ENCODE results near the gene LEFTY2. TPM values are rescaled to one million over a fixed set of nuclear protein-coding genes. Genes with fewer than 3 reads are reported as not detected.
A peak's percentile ranks its signal among the peaks of the same experiment; 100 is the strongest.
"Not testable (repeated sequence)": the region's sequence is repeated elsewhere in the genome, so short reads cannot be mapped to it uniquely, and the experiment has no call there.

Gene LEFTY2
- total and polyA plus RNA-seq, 10 of the 15 experiments (the other 5 are each of a cell fraction or from before 2014, with no cell fraction given): not detected

DNA sequence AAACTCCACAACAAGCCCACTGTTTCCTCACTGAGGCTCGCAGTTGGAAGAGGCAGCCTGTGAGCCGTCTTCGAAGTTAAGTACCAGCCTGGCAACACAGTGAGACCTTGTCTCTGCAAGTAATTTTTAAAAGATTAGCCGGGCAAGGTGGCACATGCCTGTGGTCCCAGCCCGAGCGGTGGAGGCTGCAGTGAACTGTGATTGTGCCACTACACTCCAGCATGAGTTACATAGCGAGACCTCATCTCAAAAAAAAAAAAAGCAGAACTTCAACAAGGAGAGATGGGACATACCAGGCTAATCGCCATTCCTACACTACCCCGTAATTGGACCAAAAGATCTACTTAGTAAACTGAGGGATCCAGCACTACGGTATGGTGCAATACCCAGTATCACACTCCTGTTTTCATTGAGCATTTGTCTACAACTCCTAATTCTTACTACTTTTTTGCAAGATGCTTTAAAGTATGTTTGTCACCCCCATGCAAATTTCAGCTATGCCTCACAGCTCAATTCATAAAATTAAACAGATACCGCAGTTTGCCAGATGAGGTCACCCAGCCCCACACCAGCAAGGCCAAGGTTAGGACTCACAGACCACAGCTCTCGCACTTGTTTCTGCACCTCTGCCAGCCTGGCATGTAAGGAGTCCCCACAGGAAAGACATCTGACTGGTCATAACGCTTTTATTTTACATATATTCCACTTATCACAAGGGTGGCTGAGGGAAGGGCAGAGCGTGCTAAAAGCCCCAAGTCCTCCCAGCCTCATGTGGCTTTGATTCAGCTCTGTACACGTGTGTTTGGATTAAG is 37.1 kb upstream of the LEFTY2 start:
- FAIRE-seq: no peak
- CTCF ChIA-PET: interaction anchor here (0.6 to 9.2 kb wide), 14 partner anchors 8 to 536 kb away, joined by 3 to 55 read pairs (median 4); no protein-coding TSS in a partner anchor
- peak; percentile 45 for DNase-seq (ENCODE audit: low read depth, low spot score)

DNA sequence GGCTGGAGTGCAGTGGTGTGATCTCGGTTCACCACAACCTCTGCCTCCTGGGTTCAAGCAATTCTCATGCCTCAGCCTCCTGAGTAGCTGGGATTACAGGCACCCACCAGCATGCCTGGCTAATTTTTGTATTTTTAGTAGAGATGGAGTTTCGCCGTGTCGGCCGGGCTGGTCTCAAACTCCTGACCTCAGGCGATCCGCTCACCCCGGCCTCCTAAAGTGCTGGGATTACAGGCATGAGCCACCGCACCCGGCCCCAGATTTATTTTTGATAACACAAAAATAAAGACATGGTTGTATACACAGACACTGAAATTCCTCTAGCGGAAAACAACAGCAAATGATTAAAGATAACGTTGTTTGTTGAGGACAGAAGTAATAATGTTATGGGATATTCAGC is 34.1 kb upstream of the LEFTY2 start:
- H4K20me1 ChIP-seq (ENCODE audit: control insufficient read depth, insufficient read depth); H3K27ac ChIP-seq (ENCODE audit: control insufficient read depth, insufficient read depth); H3K79me2 ChIP-seq (ENCODE audit: control insufficient read depth, insufficient read depth, low read length); BruUV-seq (replicated peaks); H2AFZ ChIP-seq (ENCODE audit: control insufficient read depth, low read depth, low read length); H3K4me2 ChIP-seq (ENCODE audit: control insufficient read depth, insufficient read depth); H3K4me1 ChIP-seq (ENCODE audit: control insufficient read depth, insufficient read depth, low read length); FAIRE-seq; ATAC-seq; H3K27me3 ChIP-seq (replicated peaks in 1 of 2; ENCODE audit: control insufficient read depth in 2 of 2, insufficient read depth in 2 of 2, low read length in 1 of 2); H3K36me3 ChIP-seq (ENCODE audit: control insufficient read depth in 2 of 2, insufficient read depth in 2 of 2, low read length in 1 of 2); DNase-seq (ENCODE audit: low read depth, low spot score); H3K9ac ChIP-seq (ENCODE audit: control insufficient read depth, insufficient read depth, low read length); H3K9me3 ChIP-seq (replicated peaks; ENCODE audit: control insufficient read depth, insufficient read depth, low read length); H3K4me3 ChIP-seq: not testable (repeated sequence)
- WGBS (ENCODE audit: insufficient coverage, insufficient replicate concordance, low lambda C conversion rate, missing lambda C conversion rate): 83% methylated on average over 12 of the region's 12 CpGs
- in situ Hi-C loops (cut with MboI): loop anchor here (5.0 kb wide), 1 partner anchor 498 kb away; no protein-coding TSS in a partner anchor
- intact Hi-C loops (cut with micrococcal nuclease; ENCODE audit: unreplicated experiment): loop anchor here (5.0 kb wide), 1 partner anchor 147 kb away; no protein-coding TSS in a partner anchor
- POLR2A ChIA-PET: interaction anchor here (0.6 kb wide), 1 partner anchor 16 kb away, joined by 3 read pairs; no protein-coding TSS in a partner anchor
- SMC1A ChIA-PET (ENCODE audit: uncharacterized antibody, unreplicated experiment): interaction anchor here (0.6 to 2.9 kb wide), 11 partner anchors 12 to 895 kb away, joined by 3 to 10 read pairs (median 3); no protein-coding TSS in a partner anchor
- RAD21 ChIA-PET (ENCODE audit: unreplicated experiment): interaction anchor here (0.5 to 2.0 kb wide), 8 partner anchors 10 to 1239 kb away, joined by 3 to 6 read pairs (median 3); no protein-coding TSS in a partner anchor
- CTCF ChIA-PET: interaction anchor here (0.8 to 9.2 kb wide), 14 partner anchors 12 to 656 kb away, joined by 3 to 55 read pairs (median 4); no protein-coding TSS in a partner anchor

More for the DNA sequence above, 37.1 kb upstream of the LEFTY2 start:
- Histone ChIP-seq H3K36me3 (ENCODE audit: control insufficient read depth in 2 of 2, insufficient read depth in 2 of 2, low read length in 1 of 2) (peaks cover 2 to 21% of the 10 kb centered on the region in 2 experiments), H3K79me2 (ENCODE audit: control insufficient read depth, insufficient read depth, low read length) (no peaks in the 10 kb centered on the region), H3K9me3 (replicated peaks; ENCODE audit: control insufficient read depth, insufficient read depth, low read length) (peaks cover 11% of the 10 kb centered on the region; the same call in 2 of the 3 replicates), H3K4me2 (ENCODE audit: control insufficient read depth, insufficient read depth) (no peak overlapping the region), H3K27me3 (replicated peaks in 1 of 2; ENCODE audit: control insufficient read depth in 2 of 2, insufficient read depth in 2 of 2, low read length in 1 of 2) (no peaks in the 10 kb centered on the region), H3K27ac (ENCODE audit: control insufficient read depth, insufficient read depth) (no peak overlapping the region), H3K9ac (ENCODE audit: control insufficient read depth, insufficient read depth, low read length) (no peak overlapping the region), H2AFZ (ENCODE audit: control insufficient read depth, low read depth, low read length) (no peak overlapping the region), H4K20me1 (ENCODE audit: control insufficient read depth, insufficient read depth) (no peaks in the 10 kb centered on the region), H3K4me1 (ENCODE audit: control insufficient read depth, insufficient read depth, low read length) (0 out of 2 replicates have a peak, but pooled peaks cover 5% of the 10 kb centered on the region), H3K4me3 (no peak overlapping the region)
- POLR2A ChIA-PET: no interaction called here
- SMC1A ChIA-PET (ENCODE audit: uncharacterized antibody, unreplicated experiment): interaction anchor here (0.7 to 2.0 kb wide), 6 partner anchors 9 to 505 kb away, joined by 3 to 16 read pairs (median 4); no protein-coding TSS in a partner anchor
- WGBS (ENCODE audit: insufficient coverage, insufficient replicate concordance, low lambda C conversion rate, missing lambda C conversion rate): 24% methylated on average over 15 of the region's 15 CpGs
- intact Hi-C loops (cut with micrococcal nuclease; ENCODE audit: unreplicated experiment) (loop anchor here (2.0 to 5.0 kb wide), 3 partner anchors 144 to 425 kb away; no protein-coding TSS in a partner anchor), in situ Hi-C loops (cut with MboI) (loop anchor here (5.0 kb wide), 1 partner anchor 501 kb away; no protein-coding TSS in a partner anchor)
- RAD21 ChIA-PET (ENCODE audit: unreplicated experiment): interaction anchor here (0.7 to 1.3 kb wide), 14 partner anchors 8 to 504 kb away, joined by 3 to 12 read pairs (median 3); partner anchors contain the start of genes H3-3A and PYCR2
- no TSS peak for BruUV-seq (replicated peaks)
- TF ChIP-seq POU2F2 (IDR thresholded peaks at IDR 0.05; ENCODE audit: borderline replicate concordance, low read depth, low read length): peak; percentile 41; the same call in 1 of the 3 replicates
- TF ChIP-seq SMC3 (IDR thresholded peaks at IDR 0.05; ENCODE audit: borderline replicate concordance, low read length): peak; percentile 27; the same call in 1 of the 2 replicates
- TF ChIP-seq, protein P1, sequence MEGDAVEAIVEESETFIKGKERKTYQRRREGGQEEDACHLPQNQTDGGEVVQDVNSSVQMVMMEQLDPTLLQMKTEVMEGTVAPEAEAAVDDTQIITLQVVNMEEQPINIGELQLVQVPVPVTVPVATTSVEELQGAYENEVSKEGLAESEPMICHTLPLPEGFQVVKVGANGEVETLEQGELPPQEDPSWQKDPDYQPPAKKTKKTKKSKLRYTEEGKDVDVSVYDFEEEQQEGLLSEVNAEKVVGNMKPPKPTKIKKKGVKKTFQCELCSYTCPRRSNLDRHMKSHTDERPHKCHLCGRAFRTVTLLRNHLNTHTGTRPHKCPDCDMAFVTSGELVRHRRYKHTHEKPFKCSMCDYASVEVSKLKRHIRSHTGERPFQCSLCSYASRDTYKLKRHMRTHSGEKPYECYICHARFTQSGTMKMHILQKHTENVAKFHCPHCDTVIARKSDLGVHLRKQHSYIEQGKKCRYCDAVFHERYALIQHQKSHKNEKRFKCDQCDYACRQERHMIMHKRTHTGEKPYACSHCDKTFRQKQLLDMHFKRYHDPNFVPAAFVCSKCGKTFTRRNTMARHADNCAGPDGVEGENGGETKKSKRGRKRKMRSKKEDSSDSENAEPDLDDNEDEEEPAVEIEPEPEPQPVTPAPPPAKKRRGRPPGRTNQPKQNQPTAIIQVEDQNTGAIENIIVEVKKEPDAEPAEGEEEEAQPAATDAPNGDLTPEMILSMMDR (IDR thresholded peaks at IDR 0.05 in 2 of 3, conservative IDR thresholded peaks at IDR 0.05 in 1 of 3; ENCODE audit: control insufficient read depth in 2 of 3, extremely low read depth in 1 of 3, insufficient read depth in 1 of 3, low read depth in 3 of 3, low read length in 3 of 3): peak; percentile 9 to 54 (median 11); a peak in 4 of 6 replicates
- TF ChIP-seq NFIC (IDR thresholded peaks at IDR 0.05; ENCODE audit: low read depth, low read length): no peak
- TF ChIP-seq RUNX3 (IDR thresholded peaks at IDR 0.05; ENCODE audit: low read length): peak; percentile 77
- TF ChIP-seq ZZZ3 (IDR thresholded peaks at IDR 0.05; ENCODE audit: control insufficient read depth, insufficient read length, low read depth): no peak
- TF ChIP-seq RAD21 (IDR thresholded peaks at IDR 0.05; ENCODE audit: insufficient read depth, low read depth, low read length): peak; percentile 51
- ATAC-seq: peak; percentile 85
